HS-5 (cell line): ENCODE measurements around the gene RESP18.
A peak's percentile ranks its signal among the peaks of the same experiment; 100 is the strongest.
"Not testable (repeated sequence)": the region's sequence is repeated elsewhere in the genome, so short reads cannot be mapped to it uniquely, and the experiment has no call there.

Source experiments
- DNase-seq: peaks from one replicate; pipeline ENCODE4 v3.0.0-alpha.2; 2012; ENCODE audit warnings: low read depth

The RESP18 gene

DNA sequence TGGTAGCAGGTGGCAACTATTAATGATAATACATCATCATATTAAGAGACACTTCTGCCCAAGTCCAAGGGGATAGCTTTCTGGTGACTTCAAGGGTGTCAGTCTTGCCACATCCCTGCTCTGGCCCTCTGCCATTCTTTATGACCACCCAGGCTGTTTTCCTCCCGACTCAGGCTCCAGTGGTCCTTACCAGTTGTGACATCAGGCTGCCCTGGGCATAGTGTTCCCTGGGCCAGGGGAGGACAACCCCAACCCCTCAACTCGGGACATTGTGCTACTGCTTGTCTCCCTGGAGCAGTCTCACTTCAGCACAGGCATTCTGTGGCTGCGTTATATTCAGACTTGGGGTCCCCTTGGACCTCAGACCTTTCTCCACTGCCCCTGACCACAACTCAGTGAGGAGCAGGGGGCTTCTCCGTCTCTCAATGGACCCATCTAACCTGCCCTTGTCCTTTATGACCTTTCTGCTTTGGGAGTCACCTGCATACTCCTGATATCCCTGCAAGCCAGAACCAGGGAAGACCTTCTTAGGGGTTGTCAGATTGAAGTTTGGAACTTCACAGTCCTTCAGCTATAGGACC is 40.5 kb downstream of the RESP18 start:
- no peak for DNase-seq

DNA sequence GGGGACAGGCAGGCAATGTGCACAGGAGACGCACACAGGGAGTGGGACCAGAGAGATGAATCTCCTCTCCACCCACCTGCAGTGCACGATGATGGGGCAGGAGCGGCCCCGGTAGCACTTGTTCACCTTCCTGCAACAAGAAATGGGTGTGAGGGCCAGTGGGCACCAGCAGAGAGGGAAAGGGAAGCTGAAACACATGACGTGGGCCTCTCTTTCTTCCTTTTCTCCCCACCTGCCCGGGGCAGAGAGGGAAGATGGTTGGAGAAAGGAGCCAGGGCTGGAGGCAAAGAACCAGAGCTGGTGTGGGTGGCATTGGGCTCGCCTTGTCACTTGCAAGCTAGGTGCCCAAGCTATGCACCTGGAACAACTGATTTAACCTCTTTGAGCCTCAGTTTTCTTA is 41.1 kb downstream of the RESP18 start:
- no peak for DNase-seq

DNA sequence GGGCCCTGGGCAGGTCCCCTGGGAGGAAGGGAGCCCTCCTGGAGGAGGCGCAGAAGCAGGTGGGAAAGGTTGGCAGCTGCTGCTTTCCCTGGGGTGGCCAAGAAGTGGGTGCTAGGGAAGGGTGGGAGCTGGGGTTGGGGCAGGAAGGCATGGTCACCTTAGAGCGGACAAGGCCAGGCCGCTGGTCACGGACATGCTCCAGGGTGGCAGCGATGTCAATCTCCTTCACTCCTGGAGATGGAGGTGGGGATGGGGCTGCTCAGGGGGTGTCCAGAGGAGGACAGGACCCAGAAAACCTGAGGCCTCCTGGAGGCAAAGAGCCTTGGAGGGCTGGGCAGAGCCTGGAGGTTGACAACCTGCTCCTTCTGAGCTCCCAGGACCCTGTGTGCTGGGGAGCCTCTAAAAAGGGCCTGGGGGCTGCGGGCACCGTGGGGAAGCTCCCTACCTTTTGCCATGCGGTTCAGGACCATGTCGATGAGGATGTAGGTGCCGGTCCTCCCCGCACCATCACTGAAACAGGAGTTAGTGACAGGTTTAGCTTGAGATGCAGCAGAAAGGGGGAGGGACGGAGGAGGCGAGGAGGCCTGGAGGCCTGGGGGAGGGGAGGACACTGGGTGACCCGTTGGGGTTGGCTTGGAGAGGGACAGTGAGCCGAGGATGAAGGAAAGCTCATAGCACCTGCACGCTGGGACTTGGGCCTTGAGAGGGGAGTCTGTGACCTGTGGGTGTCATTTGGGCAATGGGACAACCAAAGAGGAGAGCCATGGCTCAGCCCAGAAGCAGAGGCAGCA is 42.0 kb downstream of the RESP18 start:
- no peak for DNase-seq

DNA sequence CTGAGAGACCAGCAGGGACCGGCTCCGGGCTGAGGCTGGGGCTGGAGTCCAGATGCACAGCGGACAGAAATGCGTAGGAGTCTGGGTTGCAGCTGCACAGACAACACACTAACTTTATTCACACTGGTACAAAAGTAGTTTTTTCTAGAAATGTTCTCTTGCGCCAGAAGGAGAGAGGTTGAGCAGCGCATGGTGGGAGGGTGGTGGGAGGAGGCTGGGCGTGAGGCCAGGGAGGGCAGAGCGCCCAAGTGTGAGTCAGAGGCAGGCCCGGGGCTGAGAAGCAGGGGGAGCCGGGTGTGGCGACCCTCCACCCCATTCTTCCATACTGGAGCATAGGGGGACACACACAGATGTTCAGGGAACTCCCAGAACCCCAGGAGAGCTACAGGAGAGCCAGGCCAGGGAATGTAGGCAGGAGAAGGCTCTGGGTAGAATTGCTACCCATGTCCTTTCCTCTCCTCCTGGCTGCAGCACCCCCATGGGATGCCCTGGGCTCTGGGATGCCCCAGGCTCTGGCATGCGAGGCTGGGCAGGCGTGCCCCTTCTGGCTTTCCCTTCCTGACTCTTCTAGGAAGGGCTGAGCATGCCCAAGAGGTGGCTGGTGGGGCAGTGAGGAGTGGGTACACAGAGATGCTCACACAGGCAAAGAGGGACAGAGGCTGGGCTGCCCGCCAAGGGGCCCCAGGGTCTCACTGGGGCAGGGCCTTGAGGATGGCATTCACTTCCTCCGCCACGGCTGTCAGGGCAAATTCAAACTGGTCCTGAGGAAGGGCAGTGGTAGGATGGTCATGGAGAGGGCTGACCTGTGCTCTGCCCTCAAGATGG is 42.8 kb downstream of the RESP18 start:
- no peak for DNase-seq

DNA sequence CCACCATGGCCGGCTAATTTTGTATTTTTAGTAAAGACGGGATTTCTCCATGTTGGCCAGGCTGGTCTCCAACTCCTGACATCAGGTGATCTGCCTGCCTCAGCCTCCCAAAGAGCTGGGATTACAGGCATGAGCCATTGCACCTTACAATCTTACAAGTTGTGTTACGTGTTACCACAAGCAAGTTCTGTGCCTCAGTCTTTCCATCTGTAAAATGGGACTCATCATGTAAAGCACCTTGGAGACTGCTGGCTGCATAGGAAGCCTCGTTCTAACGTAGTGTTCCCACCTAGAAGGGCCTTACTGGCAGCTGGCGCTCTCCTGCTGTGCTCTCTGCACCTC is 43.4 kb downstream of the RESP18 start:
- no peak for DNase-seq

DNA sequence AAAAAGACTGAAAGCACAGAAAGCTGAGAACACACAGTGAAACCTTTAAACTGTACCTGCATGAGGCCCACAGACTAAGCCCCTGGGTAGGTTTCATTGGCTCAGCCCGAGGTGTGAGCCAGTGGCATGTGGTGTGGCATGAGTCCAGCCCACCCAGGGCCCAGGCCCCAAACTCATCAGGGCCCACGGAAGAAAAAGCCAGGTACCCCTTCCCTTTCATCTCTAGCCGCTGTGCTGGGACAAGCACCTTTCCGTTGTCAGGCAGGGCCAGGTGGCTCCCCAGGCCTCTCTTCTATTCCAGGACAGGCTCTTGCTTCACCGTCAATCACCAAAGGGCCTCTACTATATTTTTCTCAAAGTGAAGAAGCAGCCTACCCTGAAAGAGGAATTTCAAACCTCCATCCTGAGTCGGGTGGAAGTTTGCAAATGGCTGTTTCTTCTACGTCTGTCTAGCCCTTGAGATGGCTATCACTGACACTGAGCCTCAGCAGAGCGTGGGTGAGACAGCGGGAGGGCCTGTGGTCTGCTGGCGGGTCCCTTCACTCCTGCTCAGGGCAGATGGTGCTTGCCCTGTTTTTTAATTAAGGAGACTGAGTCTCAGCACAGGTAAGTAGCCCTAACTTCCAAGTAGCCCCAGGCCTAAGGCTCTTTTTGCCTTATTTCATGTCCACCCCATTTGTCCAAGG is 44.8 kb downstream of the RESP18 start:
- no peak for DNase-seq

DNA sequence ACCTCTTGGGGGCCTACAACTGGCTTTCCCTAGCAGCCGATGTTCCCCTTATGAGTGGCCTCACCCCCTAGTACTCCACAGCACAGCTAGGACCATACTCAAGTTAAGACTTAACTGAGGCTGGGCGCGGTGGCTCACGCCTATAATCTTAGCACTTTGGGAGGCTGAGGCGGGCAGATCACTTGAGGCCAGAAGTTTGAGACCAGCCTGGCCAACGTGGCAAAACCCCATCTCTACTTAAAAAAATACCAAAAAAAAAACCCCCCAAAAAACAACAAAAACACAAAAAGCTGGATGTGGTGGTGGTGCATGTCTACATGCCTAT is 45.5 kb downstream of the RESP18 start:
- DNase-seq, result not testable (repeated sequence)

DNA sequence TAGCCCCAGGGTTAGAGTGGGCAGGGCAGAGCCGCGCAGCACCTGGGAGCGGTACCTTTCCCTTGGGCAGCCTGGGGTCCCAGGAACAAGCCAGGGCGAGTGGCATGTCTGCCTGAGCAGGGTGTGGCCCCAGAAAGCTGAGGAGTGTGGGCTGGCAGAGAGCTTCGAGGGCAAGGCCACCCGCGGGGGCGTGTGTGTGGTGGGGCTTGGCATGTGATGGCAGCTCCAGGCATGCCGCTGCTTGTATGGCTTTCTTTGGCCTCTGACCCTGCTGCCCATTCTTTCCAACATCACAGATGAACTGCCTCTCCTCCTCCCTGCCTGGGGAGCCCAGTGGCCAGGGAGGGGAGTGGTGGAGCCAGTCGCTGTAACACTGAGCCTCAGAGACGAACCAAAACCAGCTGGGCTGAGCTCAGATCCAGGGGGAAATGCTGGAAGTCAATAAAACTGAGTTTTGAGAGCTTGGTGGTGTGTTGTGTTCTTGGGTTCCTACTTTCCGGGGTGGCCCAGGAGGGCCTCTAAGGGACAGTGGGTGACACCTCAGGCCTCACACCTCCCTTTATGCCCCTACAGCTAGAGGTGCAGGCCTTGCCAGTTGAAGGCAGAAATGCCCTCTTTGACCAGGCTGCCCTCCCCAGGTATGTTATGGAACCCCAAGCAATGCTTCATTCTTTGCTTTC is 46.0 kb downstream of the RESP18 start:
- DNase-seq, result no peak

DNA sequence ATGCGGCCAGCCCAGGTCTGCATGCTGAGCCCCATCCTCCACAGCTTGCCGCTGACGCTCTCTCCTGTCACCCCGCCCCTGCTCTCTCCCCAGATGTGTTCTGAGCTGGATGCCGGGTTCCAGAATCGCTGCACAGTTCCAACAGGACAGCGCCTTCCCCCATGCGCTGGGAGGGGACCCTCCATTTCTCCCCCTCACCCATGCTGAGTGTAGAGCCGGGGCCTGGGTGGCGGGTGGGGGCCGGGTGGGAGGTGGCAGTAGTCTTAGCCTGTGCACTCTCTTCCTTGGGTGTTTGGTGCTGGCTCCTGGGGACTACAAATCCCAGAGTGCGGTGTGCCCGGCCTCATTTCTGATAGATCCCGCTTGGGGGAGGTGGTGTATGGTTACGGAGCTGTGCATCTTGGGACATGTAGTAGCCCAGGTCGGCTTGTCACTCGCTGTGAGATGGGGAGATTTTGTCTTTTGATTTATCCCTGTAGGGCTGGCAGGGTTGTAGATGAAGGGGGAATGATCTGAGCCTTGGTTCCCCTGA is 46.6 kb downstream of the RESP18 start:
- DNase-seq, result no peak

DNA sequence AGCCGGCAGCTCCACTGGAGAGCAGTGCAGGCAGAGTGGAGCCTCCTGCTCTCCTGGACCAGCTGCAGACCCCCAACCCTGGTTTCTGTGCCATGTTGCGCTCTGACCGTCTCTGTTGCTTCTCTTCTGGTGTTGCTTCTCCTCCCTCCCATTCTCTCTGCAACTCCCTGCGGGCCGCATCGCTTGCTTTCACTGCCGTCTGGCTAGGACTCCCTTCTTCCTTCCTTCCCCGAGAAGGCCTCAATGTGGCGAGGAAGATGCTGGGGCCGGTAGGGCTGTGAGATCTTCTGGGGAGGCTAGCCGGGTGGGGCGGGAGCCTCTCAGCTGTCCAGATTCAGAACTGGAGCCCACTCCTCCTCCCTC is 47.2 kb downstream of the RESP18 start:
- DNase-seq, result no peak

DNA sequence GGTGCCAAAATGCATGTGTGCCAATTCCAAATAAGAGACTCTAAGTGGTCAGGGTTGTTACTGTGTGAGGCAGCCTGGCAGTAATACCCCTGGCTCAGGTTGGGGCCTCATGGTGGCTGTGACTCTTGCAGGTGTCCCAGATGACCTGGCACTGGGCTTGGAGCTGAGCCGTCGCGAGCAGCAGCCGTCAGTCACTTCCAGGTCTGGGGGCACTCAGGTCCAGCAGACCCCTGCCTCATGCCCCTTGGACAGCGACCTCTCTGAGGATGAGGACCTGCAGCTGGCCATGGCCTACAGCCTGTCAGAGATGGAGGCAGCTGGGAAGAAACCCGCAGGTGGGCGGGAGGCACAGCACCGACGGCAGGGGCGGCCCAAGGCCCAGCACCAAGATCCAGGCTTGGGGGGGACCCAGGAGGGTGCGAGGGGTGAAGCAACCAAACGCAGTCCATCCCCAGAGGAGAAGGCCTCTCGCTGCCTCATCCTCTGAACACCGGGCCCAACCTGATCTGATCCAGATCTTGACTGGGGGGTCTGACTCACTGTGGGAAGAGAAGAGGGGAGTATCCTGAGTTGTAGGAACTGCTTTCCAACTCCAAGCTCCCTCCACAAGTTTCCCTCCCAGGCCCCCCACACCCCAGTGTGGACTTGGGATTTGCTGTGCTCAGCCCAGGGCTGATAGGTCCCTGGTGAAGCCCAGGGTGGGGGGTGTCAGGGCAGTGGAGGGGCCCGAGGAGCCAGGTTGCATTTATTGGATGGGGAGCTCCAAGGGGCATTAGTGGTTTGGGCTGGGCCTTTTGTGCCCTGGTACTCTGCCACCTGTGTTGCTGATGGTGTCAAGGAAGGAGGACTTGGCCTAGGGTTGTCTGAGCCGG is 47.8 kb downstream of the RESP18 start:
- DNase-seq, result no peak

DNA sequence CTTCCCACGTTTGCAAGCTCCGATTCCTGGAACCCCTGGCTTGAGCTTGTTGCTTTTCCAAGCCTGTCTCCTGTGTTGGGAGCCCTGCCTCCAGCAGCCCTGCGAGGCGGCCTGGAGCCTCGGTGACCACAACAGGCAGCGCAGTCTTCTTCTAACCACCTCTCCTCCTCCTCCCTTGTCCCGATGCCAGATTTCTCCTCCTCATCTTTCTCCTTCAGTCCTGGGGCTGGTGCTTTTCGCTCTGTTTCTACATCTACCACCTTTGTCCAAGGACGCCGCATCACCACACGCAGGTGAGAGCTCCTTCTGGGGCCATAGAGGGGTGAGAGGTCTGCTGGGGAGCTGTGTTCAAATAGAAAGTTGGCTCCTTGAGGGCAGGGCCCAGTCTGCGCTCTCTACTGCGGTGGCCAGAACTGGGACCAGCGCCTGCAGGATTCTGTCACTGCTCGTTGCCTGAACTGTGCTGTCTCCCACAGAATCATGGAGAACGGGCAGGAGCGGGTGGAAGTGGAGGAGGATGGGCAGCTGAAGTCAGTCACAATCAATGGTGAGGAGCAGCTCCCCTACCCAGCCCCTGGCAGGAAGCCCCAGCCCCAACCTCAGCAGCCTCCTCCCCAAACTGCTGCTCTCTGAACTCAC is 49.5 kb downstream of the RESP18 start:
- DNase-seq, result no peak

DNA sequence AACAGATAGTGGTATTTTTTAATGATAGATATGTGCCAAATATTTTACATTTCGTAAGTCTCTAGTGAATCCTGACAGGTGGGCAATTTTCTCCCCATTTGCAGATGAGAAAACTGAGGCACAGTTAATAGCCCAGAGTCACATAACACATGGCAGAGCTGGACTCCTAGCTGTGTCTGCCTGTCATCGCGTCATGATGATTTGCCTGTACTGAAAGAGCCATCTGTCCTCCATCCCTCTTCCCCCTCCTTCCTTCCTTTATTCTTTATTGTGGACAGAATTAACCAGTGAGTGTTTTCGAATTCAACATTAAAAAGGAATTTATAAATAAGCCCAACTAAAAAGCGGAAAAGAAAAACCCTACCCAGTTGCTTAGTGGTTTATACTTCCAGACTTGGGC is 50.2 kb downstream of the RESP18 start:
- no peak for DNase-seq

DNA sequence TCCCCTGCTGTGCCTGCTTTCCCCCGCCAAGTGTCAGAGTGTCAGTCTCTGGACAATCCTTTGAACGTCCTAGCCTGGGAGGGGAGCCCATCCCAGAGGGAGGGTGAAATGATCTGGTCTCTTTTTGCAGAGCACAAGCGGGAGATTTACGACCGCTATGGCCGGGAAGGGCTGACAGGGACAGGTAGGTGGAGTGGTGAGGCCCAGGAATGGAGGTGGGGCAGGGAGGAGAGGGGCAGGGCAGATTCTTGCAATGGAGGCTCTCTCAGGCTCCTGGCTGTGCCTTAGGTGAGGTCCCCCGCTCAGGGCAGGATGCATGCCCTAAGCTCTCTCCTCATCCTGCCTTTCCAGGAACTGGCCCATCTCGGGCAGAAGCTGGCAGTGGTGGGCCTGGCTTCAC is 51.0 kb downstream of the RESP18 start:
- DNase-seq, result no peak

DNA sequence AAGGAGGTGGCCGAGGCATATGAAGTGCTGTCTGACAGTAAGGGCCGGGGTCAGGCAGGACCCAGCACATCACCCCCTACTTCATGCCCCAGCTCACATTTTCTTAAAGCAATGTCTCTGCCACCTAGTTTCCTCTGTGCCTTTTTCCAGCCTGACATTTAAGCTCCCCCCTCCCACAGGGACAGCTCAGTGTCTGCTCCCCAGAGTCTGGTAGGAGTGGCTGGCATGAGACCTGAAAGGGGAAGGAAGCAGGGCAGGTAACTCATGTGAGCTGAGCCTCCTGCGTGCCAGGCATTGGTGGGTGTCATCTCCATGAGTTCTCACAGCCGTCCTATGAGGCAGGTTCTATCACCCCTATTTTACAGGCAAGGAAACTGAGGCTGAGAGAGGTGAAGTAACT is 51.9 kb downstream of the RESP18 start:
- no peak for DNase-seq

DNA sequence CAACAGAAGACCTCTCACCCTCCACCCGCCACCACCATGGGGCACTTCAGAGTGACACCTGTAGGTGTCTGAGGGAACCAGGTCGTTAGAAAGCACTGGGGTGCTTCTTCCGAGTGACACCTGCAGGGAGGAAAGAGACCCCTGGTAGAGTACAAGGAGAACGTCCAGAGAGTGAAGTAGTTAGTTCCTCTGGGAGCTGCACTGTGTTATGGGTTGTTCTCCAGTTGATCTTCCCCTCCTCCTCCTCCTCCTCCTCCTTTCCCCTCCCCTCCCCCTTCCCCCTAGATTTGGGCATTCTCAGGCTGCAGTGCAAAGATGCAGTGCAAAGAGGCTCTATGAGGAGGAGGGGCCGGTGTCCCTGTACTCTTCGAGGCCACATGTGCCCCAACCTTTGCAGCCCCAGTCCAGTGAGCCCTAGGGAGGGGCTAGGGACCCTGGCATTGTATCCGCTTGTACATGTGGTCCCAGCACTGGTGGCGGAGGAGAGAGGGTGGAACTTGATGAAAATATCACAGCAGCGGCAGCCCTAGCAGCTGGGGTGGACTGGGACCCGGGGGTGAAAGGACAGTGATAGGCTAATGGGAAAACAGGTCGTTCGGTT is 52.5 kb downstream of the RESP18 start:
- DNase-seq, result no peak

DNA sequence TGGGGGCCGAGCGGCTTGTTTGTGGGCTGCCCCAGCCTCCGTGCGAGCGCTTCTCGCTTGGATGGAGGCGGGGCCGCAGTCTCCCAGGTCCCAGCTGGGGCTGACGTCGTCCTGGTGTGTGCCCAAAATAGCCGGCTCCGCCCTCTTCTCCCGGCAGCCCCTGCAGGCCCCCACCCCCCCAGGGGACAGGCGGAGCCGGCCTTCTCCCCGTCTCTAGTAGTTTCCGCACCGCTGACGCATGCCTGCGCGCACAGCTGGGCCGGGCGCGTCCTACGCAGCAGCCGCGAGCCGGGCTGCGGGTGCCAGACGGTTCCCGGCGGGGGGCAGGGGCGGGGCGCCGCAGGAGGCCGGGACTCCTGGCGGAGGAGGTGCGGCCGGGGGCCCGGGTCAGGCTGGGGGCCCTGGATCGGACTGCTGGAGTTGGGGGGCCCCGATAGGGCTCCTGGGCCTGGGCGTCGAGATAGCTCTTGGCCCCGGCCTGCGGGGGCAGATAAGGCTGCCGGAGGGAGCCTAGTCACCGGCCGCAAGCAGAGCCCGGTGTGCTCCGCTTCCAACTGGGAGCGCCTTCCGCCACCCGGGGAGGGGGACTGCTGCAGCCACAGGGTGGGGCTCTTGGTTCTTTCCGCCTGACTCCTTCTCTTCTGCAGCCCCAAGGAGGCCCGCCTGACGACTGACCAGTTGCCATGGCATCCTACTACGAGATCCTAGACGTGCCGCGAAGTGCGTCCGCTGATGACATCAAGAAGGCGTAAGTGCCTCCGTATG is 53.2 kb downstream of the RESP18 start, which contains the start of gene DNAJB2:
TSS of gene DNAJB2 (plus strand) at position 216 of the 765 bp plus-strand sequence. CDS start at position 684, 468 bp downstream.
- DNase-seq, result peak; percentile 96

DNA sequence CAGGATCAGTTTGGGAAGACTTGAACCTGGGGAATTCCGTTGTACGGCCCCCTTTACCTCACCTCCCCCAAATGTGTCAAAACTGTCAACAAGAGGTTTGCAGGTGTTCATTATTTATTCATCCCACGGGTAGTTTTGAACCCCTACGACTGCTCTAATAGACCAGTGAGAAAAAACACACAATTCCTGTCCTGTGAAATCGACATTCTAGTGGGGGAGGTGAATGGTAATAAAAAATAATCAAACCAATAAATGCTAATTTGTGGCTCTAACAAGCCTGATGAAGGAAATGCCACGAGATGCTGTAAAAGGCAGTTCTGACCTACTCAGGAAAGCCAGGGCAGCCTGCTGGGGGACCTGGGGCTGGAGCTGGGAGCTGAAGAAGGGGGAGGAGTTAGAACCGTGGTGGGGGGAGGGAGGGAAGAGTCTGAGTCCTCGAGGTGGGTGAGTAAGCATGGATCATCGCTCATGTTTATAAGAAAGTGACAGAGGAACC is 53.8 kb downstream of the RESP18 start:
- DNase-seq, result no peak
